Measurements from ENCODE around the gene CTAGE15.
A peak's percentile ranks its signal among the peaks of the same experiment; 100 is the strongest.
"Not testable (repeated sequence)": the region's sequence is repeated elsewhere in the genome, so short reads cannot be mapped to it uniquely, and the experiment has no call there.

Gene CTAGE15, protein sequence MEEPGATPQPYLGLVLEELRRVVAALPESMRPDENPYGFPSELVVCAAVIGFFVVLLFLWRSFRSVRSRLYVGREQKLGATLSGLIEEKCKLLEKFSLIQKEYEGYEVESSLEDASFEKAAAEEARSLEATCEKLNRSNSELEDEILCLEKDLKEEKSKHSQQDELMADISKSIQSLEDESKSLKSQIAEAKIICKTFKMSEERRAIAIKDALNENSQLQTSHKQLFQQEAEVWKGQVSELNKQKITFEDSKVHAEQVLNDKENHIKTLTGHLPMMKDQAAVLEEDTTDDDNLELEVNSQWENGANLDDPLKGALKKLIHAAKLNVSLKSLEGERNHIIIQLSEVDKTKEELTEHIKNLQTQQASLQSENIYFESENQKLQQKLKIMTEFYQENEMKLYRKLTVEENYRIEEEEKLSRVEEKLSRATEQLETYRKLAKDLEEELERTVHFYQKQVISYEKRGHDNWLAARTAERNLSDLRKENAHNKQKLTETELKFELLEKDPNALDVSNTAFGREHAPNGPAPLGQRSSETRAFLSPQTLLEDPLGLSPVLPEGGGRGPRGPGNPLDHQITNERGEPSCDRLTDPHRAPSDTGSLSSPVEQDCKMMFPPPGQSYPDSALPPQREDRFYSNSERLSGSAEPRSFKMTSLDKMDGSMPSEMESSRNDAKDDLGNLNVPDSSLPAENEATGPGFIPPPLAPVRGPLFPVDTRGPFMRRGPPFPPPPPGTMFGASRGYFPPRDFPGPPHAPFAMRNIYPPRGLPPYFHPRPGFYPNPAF

DNA sequence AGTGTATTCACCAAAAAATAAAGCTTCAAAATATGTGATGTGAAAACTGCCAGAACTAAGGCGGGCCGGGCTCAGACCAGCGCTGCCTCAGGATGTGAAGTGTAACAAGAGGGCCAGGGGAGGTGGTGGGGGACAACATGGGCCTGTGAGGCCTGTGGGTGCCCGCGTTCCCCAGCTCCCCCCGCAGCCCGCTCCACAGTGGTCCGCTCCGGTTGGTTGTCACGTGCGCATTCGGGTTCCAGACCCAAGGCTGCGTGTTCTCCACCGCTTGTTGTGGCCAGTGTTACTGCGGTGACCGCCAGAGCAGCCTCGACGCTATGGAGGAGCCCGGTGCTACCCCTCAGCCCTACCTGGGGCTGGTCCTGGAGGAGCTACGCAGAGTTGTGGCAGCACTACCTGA lies at the start of gene CTAGE15:
TSS of gene CTAGE15 (plus strand) at position 301 of the 400 bp plus-strand sequence. CDS start at position 318, 17 bp downstream.
- not testable (repeated sequence) for DNase-seq (ENCODE audit: low read depth)

DNA sequence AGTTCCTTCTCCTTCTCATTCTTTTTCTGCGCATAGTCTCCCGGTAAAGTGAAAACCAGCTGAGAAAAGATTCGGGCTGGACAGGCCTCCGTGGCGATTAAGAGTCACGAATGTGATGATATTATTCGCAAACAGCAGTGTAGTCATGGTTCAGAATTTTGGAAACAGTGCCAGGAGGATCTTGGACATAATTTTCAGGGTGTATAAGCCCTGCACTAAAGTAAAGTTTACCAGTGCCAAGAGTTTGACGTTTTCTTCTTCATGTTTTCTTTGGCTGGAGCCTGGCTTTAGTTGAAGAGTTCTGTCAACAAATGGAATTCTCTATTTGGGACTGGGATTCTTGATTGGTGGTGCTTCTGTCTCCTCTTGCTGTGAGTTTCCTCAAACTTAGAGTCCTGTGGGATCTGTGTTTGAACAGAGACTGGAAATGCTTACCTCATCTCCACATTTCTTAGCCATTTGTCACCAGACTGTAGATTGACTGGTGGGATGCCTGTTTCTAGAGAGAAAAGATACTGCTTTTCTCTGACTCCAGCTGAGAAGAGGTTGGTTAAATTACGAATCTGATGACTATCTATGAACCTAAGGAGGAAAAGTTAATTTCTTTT lies 49.2 kb upstream of the CTAGE15 start:
- DNase-seq (ENCODE audit: low read depth), result not testable (repeated sequence)

DNA sequence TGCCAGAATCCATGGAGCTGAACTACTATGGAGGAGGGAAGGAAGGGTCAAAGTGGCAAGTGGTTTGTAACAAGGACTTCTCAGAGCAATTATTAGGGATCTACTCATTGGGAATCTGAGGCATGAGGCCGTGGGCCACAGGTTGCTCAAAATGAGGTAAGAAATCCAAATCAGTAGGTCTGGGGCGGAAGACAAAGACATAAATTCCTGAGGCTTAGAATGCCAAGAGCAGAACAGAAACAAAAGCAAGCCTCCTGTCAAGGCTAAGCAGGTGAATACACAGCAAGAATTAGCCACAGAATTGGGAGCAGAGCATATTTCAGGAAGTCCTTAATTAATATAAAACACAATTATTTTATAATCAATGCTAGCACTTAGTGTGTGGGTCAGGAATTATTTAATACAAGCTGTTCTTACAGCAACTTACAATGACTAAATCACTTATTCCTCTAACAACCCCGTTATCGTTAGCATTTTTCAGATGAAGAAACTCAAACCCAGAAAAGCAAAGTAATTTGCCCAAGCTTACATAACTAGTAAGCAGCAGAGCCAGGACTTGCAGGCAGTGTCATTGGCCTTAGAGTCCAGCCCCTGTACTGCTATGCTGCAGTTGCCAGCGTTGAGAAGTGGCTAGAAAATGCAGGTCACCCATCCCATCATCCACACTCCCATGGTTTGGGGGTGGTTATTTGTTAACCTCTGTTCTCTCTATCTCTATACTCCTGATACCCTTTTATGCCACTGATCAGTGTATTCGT lies 40.3 kb upstream of the CTAGE15 start:
- not testable (repeated sequence) for DNase-seq (ENCODE audit: low read depth)

DNA sequence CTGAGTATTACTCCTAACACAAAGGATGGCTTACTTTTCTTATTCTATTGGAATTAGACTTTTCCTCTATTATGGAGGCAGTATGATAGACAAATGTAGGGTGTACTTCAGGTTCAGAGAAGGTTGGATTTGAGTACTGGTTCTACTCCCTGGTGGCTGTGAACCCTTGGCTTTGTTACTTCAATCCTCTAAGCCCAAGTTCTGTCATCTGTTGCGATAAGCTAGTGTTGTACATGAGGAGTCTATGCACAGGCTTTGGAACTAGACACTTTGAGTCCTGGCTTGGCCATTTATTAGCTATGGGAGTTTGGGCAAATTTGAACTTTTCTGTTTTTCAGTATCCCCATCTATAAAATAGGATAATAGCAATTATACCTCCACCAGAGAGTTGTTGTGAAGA lies 39.7 kb upstream of the CTAGE15 start:
- DNase-seq (ENCODE audit: low read depth), result not testable (repeated sequence)

DNA sequence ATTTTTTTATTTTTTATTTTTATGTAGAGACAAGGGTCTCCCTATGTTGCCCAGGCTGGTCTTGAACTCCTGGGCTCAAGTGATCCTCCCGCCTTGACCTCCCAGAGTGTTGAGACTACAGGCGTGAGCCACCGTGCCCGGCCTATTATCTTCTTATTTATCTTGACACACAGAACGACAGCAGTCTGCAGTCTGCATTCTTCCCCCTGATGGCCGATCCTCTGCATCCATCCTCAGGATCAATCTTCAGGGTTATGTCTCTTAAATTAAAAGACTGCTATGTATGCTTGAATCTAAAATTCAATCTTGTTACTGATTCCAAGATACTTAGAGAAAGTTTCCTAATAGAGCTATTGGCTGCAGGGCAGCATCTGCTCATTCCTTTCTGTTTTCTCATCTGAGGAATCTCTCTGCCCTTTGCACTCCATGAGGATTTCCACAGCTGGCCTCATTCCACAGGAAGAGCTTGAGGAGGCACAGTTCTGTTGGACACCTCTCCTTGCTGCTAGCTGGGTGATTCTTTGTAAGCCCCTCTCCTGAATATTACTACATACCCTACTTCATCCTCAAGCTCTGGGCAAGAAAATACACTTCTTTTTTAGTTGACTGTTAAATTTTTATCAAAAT lies 38.3 kb upstream of the CTAGE15 start:
- not testable (repeated sequence) for DNase-seq (ENCODE audit: low read depth)

DNA sequence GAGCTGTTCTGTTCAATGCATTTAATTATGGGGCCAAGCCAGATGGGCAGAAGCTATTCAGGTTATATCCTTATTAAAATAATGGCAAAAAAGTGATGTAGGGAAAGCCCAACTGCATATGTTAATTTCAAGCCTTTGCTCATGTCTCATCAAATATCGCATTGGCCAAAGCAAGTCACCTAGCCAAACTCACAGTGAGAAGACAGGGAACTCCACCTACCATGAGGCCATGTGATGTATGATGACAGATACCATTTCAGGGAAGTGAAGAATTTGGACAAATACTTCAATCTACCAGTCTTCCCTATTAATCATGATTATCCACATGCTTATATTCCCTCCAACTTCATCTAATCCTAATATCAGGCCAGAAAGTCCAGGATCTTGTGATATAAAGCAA lies 35.2 kb upstream of the CTAGE15 start:
- DNase-seq (ENCODE audit: low read depth), result not testable (repeated sequence)

DNA sequence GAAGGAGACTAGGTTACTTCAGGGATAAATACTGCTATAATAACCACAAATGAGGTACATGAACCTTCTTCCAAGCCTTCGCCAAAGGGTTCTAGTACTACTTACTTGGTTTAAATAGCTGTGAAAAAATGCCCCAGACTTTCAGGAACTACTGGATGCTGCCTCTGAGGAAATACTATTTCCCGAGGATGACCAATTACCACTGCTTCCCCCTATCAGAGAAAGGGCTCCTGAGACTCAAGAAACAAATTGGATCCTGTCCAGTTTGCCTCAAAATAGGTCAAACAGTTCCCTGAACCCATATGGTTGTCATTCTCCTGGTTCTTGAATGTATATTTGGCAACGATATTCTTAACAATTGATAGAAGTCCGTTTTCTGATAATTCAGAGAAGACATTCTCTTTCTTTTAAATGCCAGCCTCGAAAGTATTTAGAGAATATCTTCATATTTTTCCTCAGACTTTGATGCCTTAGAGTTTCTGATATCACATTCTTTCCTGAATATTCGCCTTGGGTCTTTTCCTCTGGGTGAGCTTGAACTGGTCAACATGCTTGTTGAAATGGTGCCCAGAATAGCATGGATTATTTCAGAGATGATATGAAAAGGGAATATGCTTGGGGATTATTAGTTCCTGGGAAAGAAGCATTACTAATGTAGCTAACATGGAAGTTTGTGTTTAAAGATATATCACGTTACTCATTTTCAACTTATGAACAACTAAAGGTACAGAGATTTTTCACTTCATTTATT lies 28.1 kb upstream of the CTAGE15 start:
- DNase-seq (ENCODE audit: low read depth), result not testable (repeated sequence)

DNA sequence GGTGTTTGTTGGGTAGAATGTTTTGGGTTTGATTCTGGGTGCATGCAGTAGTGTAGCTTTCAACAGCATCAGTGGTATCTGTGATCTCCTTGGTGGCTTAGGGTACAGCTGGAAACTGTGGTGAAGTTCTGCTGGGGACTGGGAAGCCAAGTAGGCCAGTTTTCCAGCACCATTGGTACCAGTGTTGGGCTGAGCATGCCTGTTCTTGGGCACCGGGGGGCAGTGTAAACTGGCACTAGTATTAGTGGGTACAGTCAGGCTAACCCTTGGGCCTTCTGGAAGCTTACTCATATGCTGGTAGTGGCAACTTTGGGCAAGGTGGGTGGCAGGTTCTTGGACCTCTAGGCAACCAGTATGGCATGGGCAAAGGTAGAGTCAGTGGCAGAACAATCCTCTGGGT lies 15.6 kb upstream of the CTAGE15 start:
- DNase-seq (ENCODE audit: low read depth), result not testable (repeated sequence)

DNA sequence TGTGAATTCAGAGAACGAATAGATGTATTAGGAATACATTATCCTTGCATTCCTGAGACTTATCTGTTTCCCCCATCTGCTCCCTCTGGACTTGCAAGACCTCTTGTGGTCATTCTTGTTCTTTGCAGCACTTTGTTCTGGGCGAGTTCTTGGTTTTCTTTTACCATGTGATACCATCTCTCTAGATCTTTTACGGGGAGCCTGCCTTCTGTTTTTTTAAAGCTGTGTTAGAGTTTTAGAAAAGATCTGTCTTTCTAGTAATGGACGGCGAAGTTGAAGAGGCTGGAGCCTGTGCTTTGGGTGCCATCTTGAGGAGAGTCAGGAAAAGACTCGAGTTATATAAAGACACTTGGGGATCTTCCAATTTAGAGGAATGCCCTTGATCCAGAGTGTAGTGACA lies 8.3 kb upstream of the CTAGE15 start:
- not testable (repeated sequence) for DNase-seq (ENCODE audit: low read depth)

DNA sequence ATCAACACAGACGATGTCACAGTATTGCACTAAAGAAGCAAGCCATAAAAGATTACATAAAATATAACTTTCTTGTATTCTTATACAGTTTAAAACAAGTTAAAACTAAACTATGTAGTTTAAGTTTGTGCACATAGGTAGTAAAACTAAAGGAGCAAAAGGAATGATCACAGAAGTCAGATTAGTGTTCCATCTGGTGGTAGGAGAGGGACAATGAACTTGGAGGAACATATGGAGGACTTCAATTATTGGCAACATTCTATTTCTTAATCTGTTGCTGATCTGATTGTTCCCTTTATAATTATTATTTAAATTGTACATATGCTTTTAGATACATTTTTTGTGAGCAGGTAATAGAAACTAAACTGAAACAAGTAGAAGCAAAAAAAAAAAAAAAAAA lies 5.6 kb upstream of the CTAGE15 start:
- DNase-seq (ENCODE audit: low read depth), result not testable (repeated sequence)

DNA sequence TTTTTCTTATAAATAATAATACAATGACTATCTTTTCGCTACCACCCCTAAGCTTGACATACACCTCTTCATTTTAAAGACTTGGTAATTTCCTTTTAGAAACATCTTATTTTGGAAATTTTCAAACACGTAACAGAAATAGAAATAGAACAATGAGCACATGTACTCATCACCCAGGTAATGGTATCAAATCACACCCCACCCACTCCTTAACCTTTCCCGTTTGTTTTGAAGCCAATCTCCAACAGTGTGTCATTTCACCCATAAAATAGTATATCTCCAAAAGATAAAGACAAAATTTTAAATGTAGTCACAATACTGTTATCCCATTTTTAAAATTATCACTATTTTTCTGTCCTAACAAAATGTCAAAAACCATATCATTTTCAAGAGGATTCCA lies 16.6 kb downstream of the CTAGE15 start:
- not testable (repeated sequence) for DNase-seq (ENCODE audit: low read depth)

DNA sequence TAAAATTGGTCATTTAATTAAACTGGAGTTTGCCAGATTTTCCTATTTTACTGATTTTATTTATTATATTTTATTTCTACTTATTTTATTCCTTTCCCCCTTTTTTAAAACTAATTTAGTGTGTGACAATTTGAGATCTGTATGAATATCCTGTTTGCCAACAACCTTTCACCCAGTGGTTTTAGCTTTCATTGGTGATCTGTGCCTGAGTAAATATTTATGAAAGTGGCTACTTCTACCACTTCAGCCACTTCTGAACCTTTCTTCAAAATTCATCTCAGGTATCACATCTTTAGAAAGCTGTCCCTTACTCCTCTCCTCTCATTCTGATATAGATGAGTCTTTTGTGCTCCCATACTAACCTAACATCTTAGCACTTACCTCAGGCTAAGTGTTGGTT lies 18.3 kb downstream of the CTAGE15 start:
- DNase-seq (ENCODE audit: low read depth), result not testable (repeated sequence)

DNA sequence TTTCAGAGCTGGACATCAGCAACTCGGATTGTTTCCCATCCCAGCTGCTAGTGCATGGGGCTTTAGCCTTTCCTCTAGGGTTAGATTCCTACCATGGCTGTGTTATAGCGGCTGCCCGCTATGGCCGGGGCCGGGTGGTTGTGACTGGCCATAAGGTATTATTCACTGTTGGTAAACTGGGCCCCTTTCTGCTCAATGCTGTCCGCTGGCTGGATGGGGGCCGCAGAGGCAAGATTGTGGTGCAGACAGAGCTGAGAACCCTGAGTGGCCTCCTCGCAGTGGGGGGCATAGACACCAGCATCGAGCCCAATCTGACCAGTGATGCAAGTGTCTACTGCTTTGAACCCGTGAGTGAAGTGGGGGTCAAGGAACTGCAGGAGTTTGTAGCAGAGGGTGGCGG lies 26.5 kb downstream of the CTAGE15 start:
- DNase-seq (ENCODE audit: low read depth), result not testable (repeated sequence)

DNA sequence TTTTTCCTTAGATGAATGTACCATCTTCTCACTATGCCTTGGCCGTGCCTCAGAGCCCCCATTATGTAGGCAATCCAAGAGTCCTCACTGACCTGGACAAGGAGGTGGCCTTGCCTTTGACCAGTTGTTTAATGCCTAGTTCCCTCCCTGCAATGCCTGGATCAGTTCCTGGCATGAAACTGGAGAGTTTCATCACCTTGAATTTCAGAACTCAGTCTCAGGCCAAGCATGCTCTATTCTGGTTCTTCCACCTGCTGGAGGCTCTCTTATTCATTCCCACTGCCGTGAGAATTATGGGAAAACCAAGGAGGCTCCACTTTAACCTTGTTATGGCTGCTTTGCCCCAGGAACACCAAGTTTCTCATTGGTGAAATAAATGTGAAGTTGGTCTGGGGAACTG lies 31.9 kb downstream of the CTAGE15 start:
- not testable (repeated sequence) for DNase-seq (ENCODE audit: low read depth)

DNA sequence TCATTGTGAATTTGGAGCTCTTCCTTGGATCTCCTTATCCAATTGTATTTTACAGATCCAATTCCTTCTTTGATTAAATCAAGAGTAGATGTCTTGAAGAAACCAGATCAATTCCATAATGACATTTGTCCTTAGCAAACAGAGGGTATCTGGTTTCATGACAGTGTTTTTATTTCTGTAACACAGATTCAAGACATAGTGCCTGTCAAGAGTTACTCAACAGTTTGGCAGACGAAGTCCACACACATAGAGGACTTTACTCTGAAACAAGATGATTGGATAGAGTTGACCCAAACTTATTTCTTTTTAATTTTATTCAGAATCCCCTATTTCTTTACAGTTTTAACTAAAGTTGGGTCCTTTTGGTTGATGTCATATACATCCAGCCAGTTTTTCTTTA lies 34.5 kb downstream of the CTAGE15 start:
- DNase-seq (ENCODE audit: low read depth), result not testable (repeated sequence)

DNA sequence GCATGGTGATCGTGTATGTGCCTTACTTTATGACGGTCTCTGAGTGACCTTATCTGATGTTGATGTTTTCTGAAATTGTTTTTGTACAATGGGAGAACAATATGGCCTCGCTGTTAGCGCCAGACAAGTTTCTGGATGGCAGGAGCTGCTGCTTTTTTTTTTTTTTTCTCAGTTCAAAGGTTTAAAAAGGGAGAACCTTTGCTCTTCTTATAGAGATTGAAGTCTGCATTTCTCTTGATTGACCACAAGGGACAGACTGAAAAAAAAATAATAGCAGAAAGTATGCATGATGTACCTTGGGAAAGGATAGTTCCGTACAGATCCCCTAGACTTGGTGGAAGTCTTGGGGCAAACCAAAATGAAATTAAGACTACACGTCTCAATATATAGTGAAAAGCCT lies 43.9 kb downstream of the CTAGE15 start:
- peak; percentile 6 for DNase-seq (ENCODE audit: low read depth)

DNA sequence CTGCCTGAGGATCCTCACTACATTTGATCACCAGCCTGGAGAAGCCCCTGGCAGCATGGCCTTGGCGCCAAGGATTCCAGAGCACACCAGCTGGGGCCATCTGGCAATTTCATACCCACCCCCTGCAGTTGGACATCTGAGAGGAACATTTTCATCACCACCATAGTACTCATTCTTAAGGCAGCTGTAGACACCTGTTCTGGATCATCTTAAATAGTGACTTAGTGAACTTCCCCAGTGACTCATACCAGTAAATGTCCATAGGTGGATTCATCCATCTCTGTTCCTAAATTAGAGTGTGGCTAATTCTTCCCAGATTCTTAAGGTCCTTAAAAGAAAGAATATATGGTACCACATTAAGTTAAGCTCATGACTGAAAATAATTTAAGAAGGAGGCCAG lies 45.6 kb downstream of the CTAGE15 start:
- not testable (repeated sequence) for DNase-seq (ENCODE audit: low read depth)

DNA sequence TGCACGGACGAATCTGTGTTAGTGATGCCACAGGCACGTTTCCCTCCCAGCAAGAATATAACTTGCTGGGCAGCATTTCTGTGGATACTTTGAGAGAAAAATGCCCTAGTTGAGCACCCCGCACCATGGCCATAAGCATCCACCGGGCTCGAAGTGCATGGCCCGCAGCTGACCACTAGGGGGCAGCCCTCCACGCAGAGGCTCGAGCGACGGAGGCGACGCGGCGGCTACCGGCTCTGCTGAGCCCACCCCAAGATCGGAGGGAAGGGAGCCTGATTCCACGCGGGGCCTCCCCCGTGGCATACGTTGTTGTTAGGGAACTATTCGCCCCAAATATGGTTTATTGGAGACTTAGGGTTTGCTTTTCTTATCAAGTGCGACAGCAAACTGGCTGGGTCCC lies 48.5 kb downstream of the CTAGE15 start:
- DNase-seq (ENCODE audit: low read depth), result not testable (repeated sequence)

DNA sequence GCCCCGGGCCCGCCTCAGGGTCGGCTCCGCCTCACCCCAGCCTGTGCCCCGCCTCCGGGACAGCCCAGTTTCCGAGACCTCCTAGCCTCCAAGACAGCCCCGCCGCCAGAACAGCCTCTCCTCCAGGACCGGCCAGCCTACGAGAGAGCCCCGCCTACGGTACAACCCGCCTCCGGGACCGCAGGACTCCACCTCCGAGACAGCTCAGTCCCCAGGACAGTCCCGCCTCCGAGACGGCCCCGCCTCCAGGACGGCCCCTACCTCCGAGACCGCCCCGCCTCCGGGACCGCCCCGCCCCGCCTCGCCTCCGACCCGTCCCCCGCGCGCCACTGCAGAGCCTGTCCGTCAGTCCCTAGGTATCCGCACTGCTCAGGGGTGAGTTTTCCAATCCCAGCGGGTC lies 49.0 kb downstream of the CTAGE15 start, which contains the start of gene TCAF2:
TSS of gene TCAF2 (plus strand) at position 329 of the 400 bp plus-strand sequence.
- DNase-seq (ENCODE audit: low read depth), result not testable (repeated sequence)

DNA sequence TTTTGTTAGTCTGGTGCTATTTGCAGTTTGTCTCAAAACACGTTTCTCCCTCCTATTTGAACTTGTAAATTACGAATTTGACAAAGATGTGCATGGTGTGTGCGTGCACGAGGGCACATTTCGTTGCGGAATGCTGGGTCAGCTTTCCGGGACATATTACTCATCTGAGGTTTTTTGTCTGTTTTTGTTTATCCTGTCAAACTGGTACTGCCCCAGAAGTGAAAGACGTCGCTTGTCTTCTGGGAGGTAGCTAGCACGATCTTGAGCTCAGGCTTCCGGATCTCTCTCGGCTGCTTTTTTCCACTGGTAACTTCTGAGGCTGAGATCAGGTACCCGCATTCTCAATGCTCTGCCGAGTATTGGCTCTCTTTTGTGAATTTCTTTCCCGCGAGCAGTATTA lies 49.6 kb downstream of the CTAGE15 start:
- not testable (repeated sequence) for DNase-seq (ENCODE audit: low read depth)
